ENCODE data around the gene ZNF3.

ZNF3 gene

GRCh38 chr7:100087055-100087750 is 5.7 kb upstream of the ZNF3 start:
- no peak overlapping the region for H3K9ac ChIP-seq (ENCODE audit: insufficient read length, low read depth)
- no peak overlapping the region for H3K4me3 ChIP-seq (ENCODE audit: insufficient read length, low read depth)
- peaks cover 2% of the 10 kb centered on the region for H3K4me1 ChIP-seq (ENCODE audit: insufficient read depth, insufficient read length)
- DNase-seq (ENCODE audit: low read depth, low spot score): no peak
- H3K9me3 ChIP-seq (ENCODE audit: insufficient read depth, low read length): no peaks in the 10 kb centered on the region
- H3K36me3 ChIP-seq (ENCODE audit: insufficient read depth, insufficient read length, low read length): peaks cover 22% of the 10 kb centered on the region
- no peaks in the 10 kb centered on the region for H3K27me3 ChIP-seq (ENCODE audit: insufficient read depth, insufficient read length)
- TF ChIP-seq ZNF274 (IDR thresholded peaks at IDR 0.05; ENCODE audit: low read depth, low read length) (no peak), SUZ12 (IDR thresholded peaks at IDR 0.05; ENCODE audit: extremely low read depth, insufficient read depth, insufficient read length) (no peak), YY1 (IDR thresholded peaks at IDR 0.05; ENCODE audit: insufficient read depth, insufficient read length) (no peak)

- H3K4me3 ChIP-seq (ENCODE audit: insufficient read length, low read depth): no peak overlapping the region
- no peaks in the 10 kb centered on the region for H3K27me3 ChIP-seq (ENCODE audit: insufficient read depth, insufficient read length)
- no peaks in the 10 kb centered on the region for H3K4me1 ChIP-seq (ENCODE audit: insufficient read depth, insufficient read length)
- peaks cover 5% of the 10 kb centered on the region for H3K36me3 ChIP-seq (ENCODE audit: insufficient read depth, insufficient read length, low read length)
- no peak for DNase-seq (ENCODE audit: low read depth, low spot score)
- H3K9me3 ChIP-seq (ENCODE audit: insufficient read depth, low read length): no peaks in the 10 kb centered on the region
- H3K9ac ChIP-seq (ENCODE audit: insufficient read length, low read depth): no peak overlapping the region
- TF ChIP-seq ZNF274 (IDR thresholded peaks at IDR 0.05; ENCODE audit: low read depth, low read length) (no peak), YY1 (IDR thresholded peaks at IDR 0.05; ENCODE audit: insufficient read depth, insufficient read length) (no peak), SUZ12 (IDR thresholded peaks at IDR 0.05; ENCODE audit: extremely low read depth, insufficient read depth, insufficient read length) (no peak)
Observed at GRCh38 chr7:100085515-100085914, 4.0 kb upstream of the ZNF3 start.

- no peak for TF ChIP-seq SUZ12 (IDR thresholded peaks at IDR 0.05; ENCODE audit: extremely low read depth, insufficient read depth, insufficient read length)
- TF ChIP-seq ZNF274 (IDR thresholded peaks at IDR 0.05; ENCODE audit: low read depth, low read length): no peak
- TF ChIP-seq YY1 (IDR thresholded peaks at IDR 0.05; ENCODE audit: insufficient read depth, insufficient read length): no peak
- H3K9ac ChIP-seq (ENCODE audit: insufficient read length, low read depth): no peak overlapping the region
- no peaks in the 10 kb centered on the region for H3K9me3 ChIP-seq (ENCODE audit: insufficient read depth, low read length)
Observed at GRCh38 chr7:100082978-100083377, 1.5 kb upstream of the ZNF3 start.

GRCh38 chr7:100080907-100081534 is 502 bp downstream of the ZNF3 start:
- DNase-seq (ENCODE audit: low read depth, low spot score): no peak
- H3K9ac ChIP-seq (ENCODE audit: insufficient read length, low read depth): peak overlapping the region; percentile 95
- H3K9me3 ChIP-seq (ENCODE audit: insufficient read depth, low read length): no peaks in the 10 kb centered on the region; the same call in 1 of the 2 replicates
- H3K4me1 ChIP-seq (ENCODE audit: insufficient read depth, insufficient read length): peaks cover 3% of the 10 kb centered on the region
- H3K27me3 ChIP-seq (ENCODE audit: insufficient read depth, insufficient read length): no peaks in the 10 kb centered on the region
- H3K4me3 ChIP-seq (ENCODE audit: insufficient read length, low read depth): peak overlapping the region; percentile 95
- H3K36me3 ChIP-seq (ENCODE audit: insufficient read depth, insufficient read length, low read length): peaks cover 38% of the 10 kb centered on the region
- TF ChIP-seq YY1 (IDR thresholded peaks at IDR 0.05; ENCODE audit: insufficient read depth, insufficient read length) (no peak), ZNF274 (IDR thresholded peaks at IDR 0.05; ENCODE audit: low read depth, low read length) (no peak), SUZ12 (IDR thresholded peaks at IDR 0.05; ENCODE audit: extremely low read depth, insufficient read depth, insufficient read length) (no peak)

More at GRCh38 chr7:100082978-100083377, 1.5 kb upstream of the ZNF3 start:
- Histone ChIP-seq H3K27me3 (ENCODE audit: insufficient read depth, insufficient read length) (no peaks in the 10 kb centered on the region), H3K4me3 (ENCODE audit: insufficient read length, low read depth) (no peak overlapping the region), H3K36me3 (ENCODE audit: insufficient read depth, insufficient read length, low read length) (peaks cover 22% of the 10 kb centered on the region), H3K4me1 (ENCODE audit: insufficient read depth, insufficient read length) (peaks cover 3% of the 10 kb centered on the region)
- no peak for DNase-seq (ENCODE audit: low read depth, low spot score)

GRCh38 chr7:100079024-100079560 is 2.4 kb downstream of the ZNF3 start:
- no peak for TF ChIP-seq YY1 (IDR thresholded peaks at IDR 0.05; ENCODE audit: insufficient read depth, insufficient read length)
- no peak for TF ChIP-seq ZNF274 (IDR thresholded peaks at IDR 0.05; ENCODE audit: low read depth, low read length)
- TF ChIP-seq SUZ12 (IDR thresholded peaks at IDR 0.05; ENCODE audit: extremely low read depth, insufficient read depth, insufficient read length): no peak
- peaks cover 16% of the 10 kb centered on the region; the same call in 1 of the 2 replicates for H3K9me3 ChIP-seq (ENCODE audit: insufficient read depth, low read length)
- peaks cover 57% of the 10 kb centered on the region for H3K36me3 ChIP-seq (ENCODE audit: insufficient read depth, insufficient read length, low read length)

GRCh38 chr7:100077205-100077604 is 4.3 kb downstream of the ZNF3 start:
- no peak overlapping the region for H3K9ac ChIP-seq (ENCODE audit: insufficient read length, low read depth)
- peaks cover 75% of the 10 kb centered on the region for H3K36me3 ChIP-seq (ENCODE audit: insufficient read depth, insufficient read length, low read length)
- peaks cover 34% of the 10 kb centered on the region for H3K9me3 ChIP-seq (ENCODE audit: insufficient read depth, low read length)

More at GRCh38 chr7:100079024-100079560, 2.4 kb downstream of the ZNF3 start:
- no peak for DNase-seq (ENCODE audit: low read depth, low spot score)
- no peaks in the 10 kb centered on the region for H3K27me3 ChIP-seq (ENCODE audit: insufficient read depth, insufficient read length)
- no peak overlapping the region for H3K4me3 ChIP-seq (ENCODE audit: insufficient read length, low read depth)
- H3K4me1 ChIP-seq (ENCODE audit: insufficient read depth, insufficient read length): peaks cover 3% of the 10 kb centered on the region
- H3K9ac ChIP-seq (ENCODE audit: insufficient read length, low read depth): no peak overlapping the region

DNA sequence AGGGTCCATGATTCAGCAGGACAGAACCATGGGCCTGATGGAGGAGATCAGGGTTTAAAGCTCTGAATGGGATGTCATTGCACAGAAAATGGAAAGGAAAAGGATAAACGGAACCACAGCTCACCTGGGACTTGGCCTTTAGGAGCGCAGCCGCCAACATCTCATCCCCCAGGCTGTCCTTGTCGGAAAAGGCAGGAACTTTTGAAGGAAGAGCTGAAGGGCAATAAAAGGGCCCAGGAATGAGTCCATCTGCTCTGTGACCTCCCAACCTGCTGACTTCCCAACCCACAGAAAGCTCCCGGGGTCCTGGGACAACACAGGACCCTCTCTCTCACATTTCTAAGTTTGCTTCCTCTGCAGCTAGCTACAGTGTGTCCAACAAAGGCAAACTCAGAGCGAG is 6.1 kb downstream of the ZNF3 start:
- peaks cover 3% of the 10 kb centered on the region for H3K4me1 ChIP-seq (ENCODE audit: insufficient read depth, insufficient read length)
- H3K27me3 ChIP-seq (ENCODE audit: insufficient read depth, insufficient read length): no peaks in the 10 kb centered on the region
- TF ChIP-seq YY1 (IDR thresholded peaks at IDR 0.05; ENCODE audit: insufficient read depth, insufficient read length) (no peak), SUZ12 (IDR thresholded peaks at IDR 0.05; ENCODE audit: extremely low read depth, insufficient read depth, insufficient read length) (no peak), ZNF274 (IDR thresholded peaks at IDR 0.05; ENCODE audit: low read depth, low read length) (no peak)
- peaks cover 93% of the 10 kb centered on the region for H3K36me3 ChIP-seq (ENCODE audit: insufficient read depth, insufficient read length, low read length)
- H3K9me3 ChIP-seq (ENCODE audit: insufficient read depth, low read length): peaks cover 52% of the 10 kb centered on the region
- DNase-seq (ENCODE audit: low read depth, low spot score): no peak
- H3K9ac ChIP-seq (ENCODE audit: insufficient read length, low read depth): no peak overlapping the region
- H3K4me3 ChIP-seq (ENCODE audit: insufficient read length, low read depth): no peak overlapping the region

More at GRCh38 chr7:100077205-100077604, 4.3 kb downstream of the ZNF3 start:
- no peak for DNase-seq (ENCODE audit: low read depth, low spot score)
- TF ChIP-seq YY1 (IDR thresholded peaks at IDR 0.05; ENCODE audit: insufficient read depth, insufficient read length) (no peak), SUZ12 (IDR thresholded peaks at IDR 0.05; ENCODE audit: extremely low read depth, insufficient read depth, insufficient read length) (no peak), ZNF274 (IDR thresholded peaks at IDR 0.05; ENCODE audit: low read depth, low read length) (no peak)
- H3K4me3 ChIP-seq (ENCODE audit: insufficient read length, low read depth): no peak overlapping the region
- H3K27me3 ChIP-seq (ENCODE audit: insufficient read depth, insufficient read length): no peaks in the 10 kb centered on the region
- H3K4me1 ChIP-seq (ENCODE audit: insufficient read depth, insufficient read length): peaks cover 3% of the 10 kb centered on the region

Measured in NT2/D1 (cell line).